Upper lobe of left lung (tissue), 6 donors: Measurements from ENCODE around the gene TWIST1. TPM values are rescaled to one million over a fixed set of nuclear protein-coding genes. Genes with fewer than 3 reads are reported as not detected.

Experiments
- ATAC-seq, 2 donors: fragments of 200-7000 bp; cut with Tn5 transposase; one replicate each; pipeline ENCODE4 v1.9.1; 2022; ENCODE audit warnings: mild to moderate bottlenecking in 2 of 2, moderate library complexity in 2 of 2; ENCODE audit not compliant: low FRiP score in 2 of 2
- DNase-seq, 2 donors: peaks; one replicate each; pipeline ENCODE4 v3.0.0-alpha.2; 2019 to 2020
- H3K27ac ChIP-seq, 4 donors: fragments of 200-600 bp; sonication (generic); one replicate each; pipeline ENCODE4 v1.5.1; 2016 to 2019
- H3K27me3 ChIP-seq, 4 donors: fragments of 200-600 bp; sonication (generic); one replicate each; pipeline ENCODE4 v1.5.1; 2017 to 2019
- H3K36me3 ChIP-seq, 4 donors: fragments of 200-600 bp; sonication (generic); one replicate each; pipeline ENCODE4 v1.5.1; 2016 to 2019
- H3K4me1 ChIP-seq, 4 donors: fragments of 200-600 bp; sonication (generic); one replicate each; pipeline ENCODE4 v1.5.1; 2018 to 2019
- H3K4me3 ChIP-seq, 4 donors: fragments of 200-600 bp; sonication (generic); one replicate each; pipeline ENCODE4 v1.5.1; 2017 to 2019; ENCODE audit warnings: mild to moderate bottlenecking in 2 of 4, moderate library complexity in 1 of 4
- H3K9me3 ChIP-seq, 4 donors: fragments of 200-600 bp; sonication (generic); one replicate each; pipeline ENCODE4 v1.5.1; 2018 to 2019
- CTCF ChIP-seq, 6 experiments: fragments of 450-650 bp in 4 of 6; fragments of 200-600 bp in 2 of 6; sonication (generic) in 2 of 6; IDR thresholded peaks; one replicate each; pipeline ENCODE4 v1.5.1; 2016 to 2019; ENCODE audit warnings: antibody characterized with exemption in 6 of 6
- EP300 ChIP-seq, 4 donors: sonication (generic); formaldehyde crosslinking; IDR thresholded peaks; one replicate each; pipeline ENCODE4 v1.5.1; 2017; ENCODE audit warnings: antibody characterized with exemption in 4 of 4, control low read depth in 2 of 4
- POLR2A ChIP-seq, 4 donors: fragments of 450-650 bp; IDR thresholded peaks; one replicate each; pipeline ENCODE4 v1.5.1; 2016 to 2017; ENCODE audit warnings: antibody characterized with exemption in 4 of 4, mild to moderate bottlenecking in 2 of 4
- POLR2AphosphoS5 ChIP-seq, 2 donors: sonication (generic); formaldehyde crosslinking; IDR thresholded peaks; one replicate each; pipeline ENCODE4 v1.5.1; 2017; ENCODE audit warnings: antibody characterized with exemption in 2 of 2
- WGBS, 2 donors: methylation state at CpG; one replicate each; pipeline ENCODE4 v1.1.5; 2017 to 2018; 5-methylcytosine and 5-hydroxymethylcytosine counted together
- total RNA-seq, 6 donors: library from RNA; depleted of rRNA in 4 of 6; stranded (reverse); fragments of >200 nt in 4 of 6; gene quantifications; one replicate each; pipeline versions ENCODE4 v1.1.0 to v1.2.1, GENCODE V29; 2016 to 2021
- donor health status: DM: no; HTN: no; CAD: no; lungs with moderate emphysema.
- donor health status: DM: no; HTN: yes; CAD: no; lungs with severe emphysema.

The TWIST1 gene
- total RNA-seq, 6 donors from 2014 or later: 0.77 to 0.98 TPM; not detected in 4

DNA sequence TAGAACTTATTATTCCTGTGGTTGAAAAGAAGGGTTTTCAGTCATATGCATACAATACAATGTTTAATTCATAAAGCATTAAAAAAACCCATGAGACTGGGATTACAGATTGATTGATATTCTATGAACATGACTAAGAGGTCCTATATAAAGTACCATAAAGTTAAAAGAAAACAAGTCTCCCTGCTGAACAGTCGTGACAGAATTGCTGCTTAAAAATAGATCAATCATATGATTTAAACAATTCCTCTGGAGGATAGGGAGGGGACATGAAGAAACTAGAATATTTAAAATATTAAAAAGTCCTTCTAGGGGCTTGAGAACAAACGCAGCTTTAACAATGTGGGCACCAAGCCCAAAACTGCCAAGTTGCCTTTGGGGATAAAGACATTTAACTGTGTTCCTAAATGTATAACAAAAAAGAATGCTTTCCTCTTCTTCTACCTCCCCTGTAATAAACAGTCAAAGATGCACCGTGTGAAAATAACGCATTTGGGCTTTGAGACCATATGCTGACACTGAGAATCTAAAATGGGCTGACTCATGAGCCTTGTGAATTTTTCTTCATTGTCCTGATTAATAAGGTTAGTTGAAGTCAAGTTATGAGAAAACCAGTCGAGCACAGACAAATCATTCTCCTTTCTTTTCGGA is 25.8 kb downstream of the TWIST1 start:
- H3K4me3 ChIP-seq: no peak overlapping the region
- no peaks in the 10 kb centered on the region for H3K9me3 ChIP-seq
- no peaks in the 10 kb centered on the region for H3K36me3 ChIP-seq
- no peak for ATAC-seq
- DNase-seq: no peak
- no peaks in the 10 kb centered on the region for H3K27me3 ChIP-seq
- 69 to 77% methylated on average over 6 of the region's 6 CpGs for WGBS, 2 donors
- H3K4me1 ChIP-seq: no peaks in the 10 kb centered on the region
- TF ChIP-seq POLR2AphosphoS5 (IDR thresholded peaks at IDR 0.05) (no peak), POLR2A (IDR thresholded peaks at IDR 0.05) (no peak), CTCF (IDR thresholded peaks at IDR 0.05) (no peak), EP300 (IDR thresholded peaks at IDR 0.05) (no peak)
- H3K27ac ChIP-seq: no peak overlapping the region

- WGBS, 2 donors: 84 to 89% methylated on average over 2 of the region's 2 CpGs
- TF ChIP-seq POLR2AphosphoS5 (IDR thresholded peaks at IDR 0.05) (no peak), POLR2A (IDR thresholded peaks at IDR 0.05) (no peak), CTCF (IDR thresholded peaks at IDR 0.05) (no peak), EP300 (IDR thresholded peaks at IDR 0.05) (no peak)
- no peak for ATAC-seq
Measured at GRCh38 chr7:19090526-19090925, 26.9 kb downstream of the TWIST1 start.

DNA sequence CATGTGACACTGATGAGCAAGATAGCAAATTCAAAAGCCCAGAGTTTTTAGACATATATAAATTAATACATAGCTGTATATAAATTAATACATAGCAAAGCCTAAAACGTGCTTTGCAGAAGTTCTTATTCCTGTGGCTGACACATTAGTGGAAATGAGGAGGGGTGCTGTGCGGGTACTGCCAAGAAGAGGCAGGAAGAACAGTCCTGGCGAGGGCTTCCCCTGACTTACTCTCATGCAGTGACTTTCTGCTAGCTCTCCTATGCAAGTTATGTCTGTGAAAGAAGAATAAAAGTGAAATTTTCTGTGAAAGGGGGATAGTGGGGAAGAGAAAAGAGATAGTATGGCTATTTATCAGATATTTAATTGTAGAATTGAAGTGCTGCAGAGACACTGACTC is 27.6 kb downstream of the TWIST1 start:
- H3K27ac ChIP-seq: no peak overlapping the region
- no peaks in the 10 kb centered on the region for H3K36me3 ChIP-seq
- ATAC-seq: no peak
- WGBS, 2 donors: 15 to 25% methylated on average over 3 of the region's 3 CpGs
- H3K9me3 ChIP-seq: no peaks in the 10 kb centered on the region
- no peaks in the 10 kb centered on the region for H3K4me1 ChIP-seq
- TF ChIP-seq POLR2AphosphoS5 (IDR thresholded peaks at IDR 0.05): no peak
- no peak overlapping the region for H3K4me3 ChIP-seq
- no peak for DNase-seq
- H3K27me3 ChIP-seq: no peaks in the 10 kb centered on the region

More at GRCh38 chr7:19090526-19090925, 26.9 kb downstream of the TWIST1 start:
- no peak overlapping the region for H3K27ac ChIP-seq
- H3K27me3 ChIP-seq: no peaks in the 10 kb centered on the region
- no peak for DNase-seq
- H3K4me1 ChIP-seq: no peaks in the 10 kb centered on the region
- no peak overlapping the region for H3K4me3 ChIP-seq
- H3K9me3 ChIP-seq: no peaks in the 10 kb centered on the region
- no peaks in the 10 kb centered on the region for H3K36me3 ChIP-seq

- Histone ChIP-seq H3K9me3 (no peaks in the 10 kb centered on the region), H3K27me3 (no peaks in the 10 kb centered on the region), H3K27ac (no peak overlapping the region), H3K4me1 (no peaks in the 10 kb centered on the region), H3K4me3 (no peak overlapping the region), H3K36me3 (no peaks in the 10 kb centered on the region)
- 67% methylated on average over 2 of the region's 2 CpGs for WGBS, 2 donors
- ATAC-seq (no peak), DNase-seq (no peak)
- TF ChIP-seq POLR2AphosphoS5 (IDR thresholded peaks at IDR 0.05) (no peak), CTCF (IDR thresholded peaks at IDR 0.05) (no peak), EP300 (IDR thresholded peaks at IDR 0.05) (no peak), POLR2A (IDR thresholded peaks at IDR 0.05) (no peak)
Measured at GRCh38 chr7:19089378-19089777, 28.1 kb downstream of the TWIST1 start.

- Histone ChIP-seq H3K4me3 (no peak overlapping the region), H3K27ac (no peak overlapping the region), H3K27me3 (no peaks in the 10 kb centered on the region), H3K9me3 (no peaks in the 10 kb centered on the region), H3K36me3 (no peaks in the 10 kb centered on the region), H3K4me1 (no peaks in the 10 kb centered on the region)
- WGBS, 2 donors: 29 to 38% methylated on average over 1 of the region's 1 CpG
- ATAC-seq (no peak), DNase-seq (no peak)
- no peak for TF ChIP-seq POLR2A (IDR thresholded peaks at IDR 0.05)
- TF ChIP-seq CTCF (IDR thresholded peaks at IDR 0.05): no peak
- no peak for TF ChIP-seq POLR2AphosphoS5 (IDR thresholded peaks at IDR 0.05)
- TF ChIP-seq EP300 (IDR thresholded peaks at IDR 0.05): no peak
Measured at GRCh38 chr7:19080093-19080492, 37.3 kb downstream of the TWIST1 start.
